ENCODE results near the gene UBE2V1.

Gene UBE2V1

DNA sequence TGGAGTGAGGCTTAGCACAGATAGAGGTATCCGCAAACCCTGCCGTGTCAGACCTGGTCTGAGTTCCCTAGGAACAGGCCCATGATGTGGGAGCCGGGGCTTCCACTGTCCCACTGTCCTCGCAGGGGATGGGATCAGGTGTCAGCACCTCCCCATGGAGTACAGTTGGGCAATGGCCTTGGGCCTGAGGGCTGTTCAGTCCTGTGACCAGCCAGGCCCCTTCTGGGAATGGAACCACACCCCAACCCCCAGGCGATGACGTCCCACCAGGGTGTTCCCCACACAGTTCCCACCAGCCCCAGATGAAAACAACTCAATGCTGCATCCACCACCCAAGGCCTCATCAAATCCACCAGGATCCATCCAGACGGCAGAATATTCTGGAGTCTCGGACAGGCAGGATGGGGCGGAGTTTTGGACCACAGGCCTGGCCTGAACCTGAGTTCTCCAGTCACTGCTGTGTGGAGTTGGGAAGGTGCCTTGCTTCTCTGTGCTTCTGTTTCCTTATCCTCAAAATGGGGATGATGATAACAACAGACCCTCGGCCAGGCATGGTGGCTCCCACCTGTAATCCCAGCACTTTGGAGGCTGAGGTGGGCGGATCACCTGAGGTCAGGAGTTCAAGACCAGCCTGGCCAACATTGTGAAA is 62.2 kb downstream of the UBE2V1 start:
- no peak overlapping the region for H3K9ac ChIP-seq (ENCODE audit: low read length)
- no peaks in the 10 kb centered on the region for H3K9me3 ChIP-seq (ENCODE audit: control insufficient read depth, low read length)
- H3K27me3 ChIP-seq (ENCODE audit: control insufficient read depth, insufficient read depth, low read length), result peaks cover 4% of the 10 kb centered on the region
- peaks cover 8% of the 10 kb centered on the region for H3K4me1 ChIP-seq (ENCODE audit: control insufficient read depth, insufficient read depth, low read length)
- no peak overlapping the region for H3K4me3 ChIP-seq (ENCODE audit: low read length)
- no peaks in the 10 kb centered on the region for H3K36me3 ChIP-seq (ENCODE audit: control insufficient read depth, insufficient read depth, low read length)

DNA sequence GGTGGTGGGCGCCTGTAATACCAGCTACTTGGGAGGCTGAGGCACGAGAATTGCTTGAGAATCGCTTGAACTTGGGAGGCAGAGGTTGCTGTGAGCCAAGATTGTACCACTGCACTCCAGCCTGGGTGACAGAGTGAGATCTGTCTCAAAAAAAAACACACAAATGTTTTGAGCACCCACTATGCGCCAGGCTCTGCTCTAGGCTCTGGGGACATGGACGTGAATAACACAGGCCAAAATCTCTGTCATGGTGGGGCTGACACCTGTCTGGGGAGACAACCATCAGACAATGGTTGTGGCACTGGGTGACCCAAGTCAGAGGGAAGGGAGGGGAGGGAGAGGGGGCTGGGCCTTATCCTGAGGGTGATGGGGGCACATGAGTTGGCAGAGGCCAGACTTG is 62.7 kb downstream of the UBE2V1 start:
- Histone ChIP-seq H3K9ac (ENCODE audit: low read length) (no peak overlapping the region), H3K27me3 (ENCODE audit: control insufficient read depth, insufficient read depth, low read length) (peaks cover 4% of the 10 kb centered on the region), H3K9me3 (ENCODE audit: control insufficient read depth, low read length) (no peaks in the 10 kb centered on the region), H3K4me1 (ENCODE audit: control insufficient read depth, insufficient read depth, low read length) (peaks cover 6% of the 10 kb centered on the region), H3K36me3 (ENCODE audit: control insufficient read depth, insufficient read depth, low read length) (no peaks in the 10 kb centered on the region), H3K4me3 (ENCODE audit: low read length) (no peak overlapping the region)

DNA sequence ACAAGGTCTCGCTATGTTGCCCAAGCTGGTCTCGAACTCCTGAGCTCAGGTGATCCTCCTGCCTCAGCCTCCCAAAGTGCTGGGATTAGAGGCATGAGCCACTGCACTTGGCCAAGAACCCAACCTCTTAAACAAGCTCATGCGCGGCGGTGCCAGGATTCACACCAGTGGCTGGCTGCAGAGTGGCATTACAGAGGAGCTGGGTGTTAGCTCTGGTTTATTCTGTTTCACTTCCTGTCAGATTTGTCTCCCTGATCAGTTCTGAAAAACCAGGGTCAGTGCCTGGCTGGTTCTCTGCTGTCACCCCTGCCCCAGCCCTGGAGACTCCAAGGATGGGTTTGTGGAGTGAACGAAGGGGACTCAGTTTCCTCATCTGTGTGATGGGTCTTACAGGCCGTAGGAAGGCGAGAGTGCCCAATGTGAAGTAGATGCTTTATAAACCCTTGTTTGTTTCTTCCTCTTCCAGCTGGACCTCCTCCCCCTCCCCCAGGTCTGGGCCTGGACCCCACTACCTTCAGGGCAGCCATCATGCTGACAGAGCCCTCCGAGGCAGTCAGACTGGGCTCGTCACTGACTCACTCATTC is 63.4 kb downstream of the UBE2V1 start:
- H3K9me3 ChIP-seq (ENCODE audit: control insufficient read depth, low read length), result no peaks in the 10 kb centered on the region
- H3K4me1 ChIP-seq (ENCODE audit: control insufficient read depth, insufficient read depth, low read length), result no peaks in the 10 kb centered on the region
- no peak overlapping the region for H3K9ac ChIP-seq (ENCODE audit: low read length)
- H3K27me3 ChIP-seq (ENCODE audit: control insufficient read depth, insufficient read depth, low read length), result no peaks in the 10 kb centered on the region
- no peaks in the 10 kb centered on the region for H3K36me3 ChIP-seq (ENCODE audit: control insufficient read depth, insufficient read depth, low read length)
- H3K4me3 ChIP-seq (ENCODE audit: low read length), result no peak overlapping the region

DNA sequence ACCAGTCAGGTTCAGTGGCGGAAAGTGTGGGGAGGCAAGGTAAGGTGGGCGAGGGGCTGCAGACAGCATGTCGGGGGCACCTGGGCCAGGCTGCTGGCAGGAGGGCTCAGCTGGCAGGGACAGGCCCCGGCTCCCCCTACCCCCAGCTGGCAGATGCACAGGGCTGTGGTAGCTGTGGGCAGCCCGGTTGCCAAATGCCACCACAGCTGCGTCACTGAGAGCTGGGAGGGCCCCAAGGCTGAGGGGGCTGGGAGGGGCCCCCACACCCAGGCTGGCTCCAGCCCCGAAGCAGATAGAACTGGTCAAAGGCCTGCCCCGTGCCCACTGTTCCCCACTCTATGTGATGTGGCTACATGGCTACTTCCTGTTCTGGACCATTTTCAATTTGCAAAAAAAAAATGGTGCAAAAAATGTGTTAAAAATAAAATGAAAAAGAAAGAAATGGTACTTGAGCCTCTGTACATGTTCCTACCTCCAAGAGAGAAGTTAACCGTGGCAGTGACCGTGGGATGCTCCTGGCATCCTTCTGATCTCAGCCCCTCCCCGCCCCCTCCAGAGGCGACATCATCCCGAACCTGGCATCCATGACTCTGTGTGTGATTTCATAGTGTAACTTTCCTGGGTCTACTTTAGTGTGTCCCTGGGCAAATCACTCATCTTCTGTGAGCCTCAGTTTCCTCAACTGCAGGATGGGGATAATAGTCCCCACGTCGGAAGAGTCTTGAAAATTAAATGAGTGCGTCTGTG is 64.4 kb downstream of the UBE2V1 start:
- Histone ChIP-seq H3K36me3 (ENCODE audit: control insufficient read depth, insufficient read depth, low read length) (no peaks in the 10 kb centered on the region), H3K4me1 (ENCODE audit: control insufficient read depth, insufficient read depth, low read length) (no peaks in the 10 kb centered on the region), H3K9me3 (ENCODE audit: control insufficient read depth, low read length) (no peaks in the 10 kb centered on the region), H3K4me3 (ENCODE audit: low read length) (no peak overlapping the region), H3K9ac (ENCODE audit: low read length) (no peak overlapping the region), H3K27me3 (ENCODE audit: control insufficient read depth, insufficient read depth, low read length) (no peaks in the 10 kb centered on the region)

DNA sequence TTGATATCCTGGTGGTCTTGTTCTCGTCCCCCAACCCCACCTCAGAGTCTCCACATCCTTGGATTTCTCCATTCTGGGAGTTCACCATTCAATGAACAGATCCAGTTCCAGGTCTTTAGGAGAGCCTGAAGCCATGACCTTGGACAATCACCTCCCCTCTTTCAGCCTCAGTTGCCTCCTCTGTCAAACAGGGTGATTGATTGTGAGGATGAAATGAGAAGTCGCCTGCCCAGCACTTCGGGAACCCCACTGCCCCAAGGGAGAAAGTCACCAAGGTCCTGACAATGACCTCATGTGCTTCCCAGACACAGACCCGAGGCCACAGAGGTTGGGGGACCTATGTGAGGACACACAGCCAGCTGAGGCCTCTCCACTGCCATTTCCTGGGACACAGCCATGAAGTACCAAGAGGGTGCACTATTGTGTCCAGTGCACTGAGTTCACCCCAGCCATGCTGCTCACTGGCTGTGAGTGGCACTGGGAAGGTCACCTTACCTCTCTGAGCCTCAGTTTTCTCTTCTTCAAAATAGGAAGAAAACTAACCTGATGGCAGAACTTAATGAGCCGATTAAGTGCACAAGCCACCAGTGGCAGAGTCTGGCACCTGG is 68.5 kb downstream of the UBE2V1 start:
- no peak overlapping the region for H3K9ac ChIP-seq (ENCODE audit: low read length)
- no peaks in the 10 kb centered on the region for H3K27me3 ChIP-seq (ENCODE audit: control insufficient read depth, insufficient read depth, low read length)
- no peaks in the 10 kb centered on the region for H3K36me3 ChIP-seq (ENCODE audit: control insufficient read depth, insufficient read depth, low read length)
- H3K9me3 ChIP-seq (ENCODE audit: control insufficient read depth, low read length), result no peaks in the 10 kb centered on the region
- H3K4me1 ChIP-seq (ENCODE audit: control insufficient read depth, insufficient read depth, low read length), result no peaks in the 10 kb centered on the region
- H3K4me3 ChIP-seq (ENCODE audit: low read length), result no peak overlapping the region

DNA sequence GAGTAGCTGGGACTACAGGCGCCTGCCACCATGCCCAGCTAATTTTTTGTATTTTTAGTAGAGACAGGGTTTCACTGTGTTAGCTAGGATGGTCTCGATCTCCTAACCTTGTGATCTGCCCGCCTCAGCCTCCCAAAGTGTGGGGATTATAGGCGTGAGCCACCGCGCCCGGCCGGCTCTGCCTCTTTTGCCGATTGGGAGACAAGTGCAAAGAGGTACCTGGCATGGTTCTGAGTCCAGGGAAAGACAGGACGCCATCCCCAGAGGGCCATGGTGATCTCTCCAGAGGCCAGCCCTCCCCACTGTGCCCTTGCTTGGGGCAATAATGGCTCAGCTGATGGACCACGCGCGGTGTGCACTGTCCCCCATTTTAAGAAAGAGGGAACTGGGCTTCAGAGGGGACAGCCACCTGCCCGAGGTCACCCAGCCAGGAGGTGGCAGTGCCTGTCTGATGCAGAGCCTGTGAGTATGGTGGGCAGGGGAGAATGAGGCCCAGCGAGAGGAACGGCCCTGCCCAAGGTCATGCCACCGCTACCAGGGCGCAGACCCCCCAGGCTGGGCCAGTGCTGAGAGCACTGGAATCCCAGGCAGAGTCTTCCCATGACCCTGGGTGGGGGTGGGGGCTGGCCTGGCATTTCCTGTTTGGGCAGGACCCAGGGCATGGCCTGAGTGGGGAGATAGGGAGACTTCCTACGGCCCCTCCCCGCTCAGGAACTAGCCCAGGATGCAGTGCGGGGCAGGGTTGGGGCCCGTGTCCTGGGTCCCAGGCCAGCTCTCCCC is 69.2 kb downstream of the UBE2V1 start:
- Histone ChIP-seq H3K9me3 (ENCODE audit: control insufficient read depth, low read length) (no peaks in the 10 kb centered on the region), H3K27me3 (ENCODE audit: control insufficient read depth, insufficient read depth, low read length) (no peaks in the 10 kb centered on the region), H3K4me3 (ENCODE audit: low read length) (no peak overlapping the region), H3K9ac (ENCODE audit: low read length) (no peak overlapping the region), H3K4me1 (ENCODE audit: control insufficient read depth, insufficient read depth, low read length) (no peaks in the 10 kb centered on the region), H3K36me3 (ENCODE audit: control insufficient read depth, insufficient read depth, low read length) (no peaks in the 10 kb centered on the region)

DNA sequence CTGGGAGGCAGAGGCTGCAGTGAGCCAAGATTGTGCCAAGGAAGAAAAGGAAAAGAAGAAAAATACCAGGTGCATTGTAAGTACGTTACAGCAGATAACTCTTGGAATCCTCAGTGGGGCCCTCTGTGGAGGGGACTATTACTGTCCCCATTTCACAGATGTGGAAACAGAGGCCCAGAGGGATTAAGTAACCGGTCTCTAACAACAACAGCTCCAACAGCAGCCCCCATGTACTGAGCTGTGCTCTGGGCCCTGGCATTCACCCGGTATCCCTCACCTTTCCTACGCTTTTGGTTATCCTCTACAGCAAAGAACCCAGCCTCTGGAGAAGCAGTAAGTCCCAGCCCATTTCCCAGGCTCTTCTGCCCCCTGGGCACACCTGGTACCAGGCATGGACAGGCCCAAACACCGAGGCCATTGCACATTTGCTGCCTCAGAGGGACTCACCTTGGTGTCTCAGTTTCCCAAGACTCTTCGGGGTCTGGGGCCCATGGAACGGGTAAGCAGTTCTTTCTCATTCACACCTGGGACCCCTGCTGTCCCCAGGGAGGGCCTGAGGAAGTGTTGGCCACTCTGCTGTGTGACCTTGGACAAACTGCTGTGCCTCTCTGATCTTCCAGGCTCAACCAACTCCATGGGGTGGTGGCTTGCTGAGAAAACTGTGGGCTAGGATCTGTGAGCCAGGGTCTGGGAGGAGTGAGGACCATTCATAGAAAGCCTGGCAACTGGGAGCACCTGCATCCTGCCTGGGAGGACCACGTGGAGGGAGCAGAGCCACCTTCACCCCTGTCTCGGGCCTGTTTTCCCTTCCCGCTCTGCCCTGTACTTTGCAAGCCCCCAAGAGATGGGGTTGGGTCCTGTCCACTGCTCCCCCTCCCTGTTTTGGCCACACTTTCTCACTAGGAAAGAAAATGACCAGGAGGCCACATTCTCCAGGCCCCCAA is 70.3 kb downstream of the UBE2V1 start:
- no peaks in the 10 kb centered on the region for H3K4me1 ChIP-seq (ENCODE audit: control insufficient read depth, insufficient read depth, low read length)
- no peaks in the 10 kb centered on the region for H3K36me3 ChIP-seq (ENCODE audit: control insufficient read depth, insufficient read depth, low read length)
- no peaks in the 10 kb centered on the region for H3K9me3 ChIP-seq (ENCODE audit: control insufficient read depth, low read length)
- no peak overlapping the region for H3K9ac ChIP-seq (ENCODE audit: low read length)
- H3K4me3 ChIP-seq (ENCODE audit: low read length), result no peak overlapping the region
- H3K27me3 ChIP-seq (ENCODE audit: control insufficient read depth, insufficient read depth, low read length), result no peaks in the 10 kb centered on the region

DNA sequence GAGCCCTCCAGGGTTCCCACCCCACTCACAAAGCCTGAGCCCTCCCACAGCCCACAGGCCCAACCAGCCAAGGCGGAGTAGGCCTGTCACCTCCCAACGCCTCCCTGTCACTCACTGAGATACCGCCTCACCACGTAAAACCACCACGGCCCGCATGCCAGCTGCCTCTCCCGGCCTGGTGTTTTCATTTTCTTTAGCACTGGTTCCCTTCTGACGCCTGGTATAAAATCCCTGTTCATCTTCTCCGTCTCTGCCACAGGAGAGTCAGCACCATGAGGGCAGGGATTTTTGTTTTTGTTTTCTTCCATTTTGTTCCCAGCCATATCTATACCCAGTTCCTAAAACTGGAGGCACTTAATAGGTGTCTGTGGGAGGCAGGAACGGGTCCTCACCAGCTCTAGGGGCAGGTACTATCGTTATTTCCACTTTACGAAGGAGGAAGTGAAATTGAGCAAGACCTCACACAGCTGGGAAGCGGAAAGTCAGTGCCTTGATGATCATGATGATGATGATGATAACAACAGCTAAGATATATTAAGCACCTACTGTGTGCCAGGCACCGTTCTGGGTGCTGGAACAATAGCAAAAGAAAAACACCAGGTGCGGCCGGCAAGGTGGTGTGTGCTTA is 71.6 kb downstream of the UBE2V1 start:
- Histone ChIP-seq H3K9me3 (ENCODE audit: control insufficient read depth, low read length) (no peaks in the 10 kb centered on the region), H3K4me1 (ENCODE audit: control insufficient read depth, insufficient read depth, low read length) (no peaks in the 10 kb centered on the region), H3K27me3 (ENCODE audit: control insufficient read depth, insufficient read depth, low read length) (no peaks in the 10 kb centered on the region), H3K9ac (ENCODE audit: low read length) (no peak overlapping the region), H3K4me3 (ENCODE audit: low read length) (no peak overlapping the region), H3K36me3 (ENCODE audit: control insufficient read depth, insufficient read depth, low read length) (no peaks in the 10 kb centered on the region)

DNA sequence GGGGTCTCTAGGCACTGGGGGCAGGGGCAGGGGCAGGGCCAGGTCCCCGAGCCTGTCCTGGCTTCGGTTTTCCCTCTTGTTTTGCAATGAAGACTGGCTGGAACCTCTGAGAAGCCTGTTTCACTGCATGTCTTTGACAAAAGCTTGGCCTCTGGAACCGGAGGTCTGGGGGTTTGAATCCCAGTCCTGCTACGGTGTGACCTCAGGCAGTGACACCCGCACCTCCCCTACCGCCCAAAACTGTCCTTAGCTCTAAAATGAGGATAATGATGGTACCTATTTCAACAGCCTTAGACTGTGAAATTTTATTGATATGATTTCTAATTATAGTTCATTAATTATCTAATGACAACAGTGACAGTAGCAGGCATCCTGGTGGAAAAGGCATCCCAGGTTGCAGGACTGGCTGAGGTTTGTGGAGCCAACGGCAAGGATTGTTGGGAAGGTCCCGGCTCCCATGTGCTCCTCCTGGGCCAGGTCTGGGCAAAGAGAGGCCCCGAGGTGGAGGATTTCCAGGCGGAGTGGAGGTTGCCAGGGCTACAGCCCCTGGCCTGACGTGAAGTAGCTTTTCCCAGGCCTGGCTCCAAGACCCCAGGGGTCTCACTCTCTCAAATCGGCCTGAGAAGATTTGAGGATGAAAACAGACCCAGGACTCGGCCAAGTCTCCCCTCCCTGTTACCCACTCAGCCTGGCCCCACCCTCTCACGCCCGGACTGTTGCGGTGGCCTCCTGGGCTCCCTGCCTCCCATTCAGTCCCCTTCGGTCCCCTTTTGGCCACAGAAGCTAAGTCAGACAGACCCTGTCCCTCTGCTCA is 72.3 kb downstream of the UBE2V1 start:
- Histone ChIP-seq H3K4me3 (ENCODE audit: low read length) (no peak overlapping the region), H3K9me3 (ENCODE audit: control insufficient read depth, low read length) (no peaks in the 10 kb centered on the region), H3K36me3 (ENCODE audit: control insufficient read depth, insufficient read depth, low read length) (no peaks in the 10 kb centered on the region), H3K4me1 (ENCODE audit: control insufficient read depth, insufficient read depth, low read length) (no peaks in the 10 kb centered on the region), H3K9ac (ENCODE audit: low read length) (no peak overlapping the region), H3K27me3 (ENCODE audit: control insufficient read depth, insufficient read depth, low read length) (no peaks in the 10 kb centered on the region)

DNA sequence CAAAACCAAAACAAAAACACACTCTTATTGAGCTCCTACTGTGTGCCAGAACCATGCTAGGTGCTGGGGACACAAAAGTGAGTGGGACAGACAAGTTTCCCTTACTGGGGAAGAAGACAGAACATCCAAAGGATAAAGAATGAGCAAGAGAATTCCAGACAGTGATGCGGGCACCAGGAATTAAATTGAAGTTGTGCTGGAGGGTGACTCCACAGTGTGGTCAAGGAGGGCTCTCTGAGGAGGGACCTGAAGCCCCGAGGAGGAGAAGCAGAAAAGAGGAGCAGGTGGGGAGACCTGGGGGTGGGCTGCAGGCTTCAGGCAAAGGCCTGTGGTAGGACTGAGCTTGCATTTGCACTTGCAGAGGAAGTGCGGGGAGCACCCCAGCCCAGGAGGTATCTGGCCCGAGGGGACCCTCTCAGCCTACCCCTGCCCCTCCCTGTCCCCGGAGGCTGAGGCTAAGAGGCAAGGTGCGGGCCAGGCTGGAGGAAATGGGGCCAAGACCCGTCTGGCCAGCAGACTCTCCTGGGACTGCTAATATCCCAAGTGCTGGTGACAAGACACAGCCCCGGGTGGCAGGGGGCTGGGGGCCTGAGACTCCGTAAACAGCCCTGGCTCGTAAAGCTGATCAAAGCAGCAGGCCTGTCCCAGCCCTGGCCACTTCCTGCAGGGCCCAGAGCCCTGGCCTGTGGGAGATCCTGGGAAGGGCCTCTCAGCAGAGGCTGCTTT is 73.1 kb downstream of the UBE2V1 start:
- H3K9me3 ChIP-seq (ENCODE audit: control insufficient read depth, low read length), result no peaks in the 10 kb centered on the region
- H3K4me1 ChIP-seq (ENCODE audit: control insufficient read depth, insufficient read depth, low read length), result no peaks in the 10 kb centered on the region
- H3K9ac ChIP-seq (ENCODE audit: low read length), result no peak overlapping the region
- H3K27me3 ChIP-seq (ENCODE audit: control insufficient read depth, insufficient read depth, low read length), result no peaks in the 10 kb centered on the region
- no peaks in the 10 kb centered on the region for H3K36me3 ChIP-seq (ENCODE audit: control insufficient read depth, insufficient read depth, low read length)
- no peak overlapping the region for H3K4me3 ChIP-seq (ENCODE audit: low read length)
